ENCODE results near the gene MCRS1.

The MCRS1 gene

DNA sequence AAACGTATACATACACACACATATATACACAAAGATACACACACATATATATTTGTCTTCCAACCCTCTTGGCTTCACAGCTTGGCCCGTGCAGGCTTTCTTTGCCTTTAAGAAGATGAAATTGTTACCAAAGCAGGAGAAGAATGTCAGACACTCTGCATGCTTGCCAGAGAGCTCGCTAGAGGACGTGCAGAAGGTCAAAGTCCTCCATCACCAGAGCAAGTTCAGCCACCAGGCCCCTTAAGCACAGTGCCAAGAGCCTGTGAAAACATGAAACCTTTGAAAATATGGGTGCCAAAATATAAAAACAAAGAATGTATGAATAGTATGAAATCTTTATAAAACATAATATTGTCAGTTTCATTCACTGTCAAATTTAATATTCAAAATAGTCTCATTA lies 14.9 kb upstream of the MCRS1 start:
- Histone ChIP-seq H3K4me1 (peaks cover 5% of the 10 kb centered on the region), H3K4me3 (ENCODE audit: low read depth, low read length) (no peak overlapping the region), H3K4me2 (ENCODE audit: low read length) (no peak overlapping the region), H3K9ac (no peak overlapping the region), H2AFZ (no peak overlapping the region), H3K27ac (no peak overlapping the region), H3K79me2 (peaks cover 14% of the 10 kb centered on the region), H3K27me3 (ENCODE audit: control insufficient read depth, insufficient read depth, low read length) (no peaks in the 10 kb centered on the region), H3K9me3 (ENCODE audit: control insufficient read depth, low read length) (no peaks in the 10 kb centered on the region), H3K36me3 (ENCODE audit: control insufficient read depth, insufficient read depth, low read length) (no peaks in the 10 kb centered on the region)
- TF ChIP-seq, protein P1, sequence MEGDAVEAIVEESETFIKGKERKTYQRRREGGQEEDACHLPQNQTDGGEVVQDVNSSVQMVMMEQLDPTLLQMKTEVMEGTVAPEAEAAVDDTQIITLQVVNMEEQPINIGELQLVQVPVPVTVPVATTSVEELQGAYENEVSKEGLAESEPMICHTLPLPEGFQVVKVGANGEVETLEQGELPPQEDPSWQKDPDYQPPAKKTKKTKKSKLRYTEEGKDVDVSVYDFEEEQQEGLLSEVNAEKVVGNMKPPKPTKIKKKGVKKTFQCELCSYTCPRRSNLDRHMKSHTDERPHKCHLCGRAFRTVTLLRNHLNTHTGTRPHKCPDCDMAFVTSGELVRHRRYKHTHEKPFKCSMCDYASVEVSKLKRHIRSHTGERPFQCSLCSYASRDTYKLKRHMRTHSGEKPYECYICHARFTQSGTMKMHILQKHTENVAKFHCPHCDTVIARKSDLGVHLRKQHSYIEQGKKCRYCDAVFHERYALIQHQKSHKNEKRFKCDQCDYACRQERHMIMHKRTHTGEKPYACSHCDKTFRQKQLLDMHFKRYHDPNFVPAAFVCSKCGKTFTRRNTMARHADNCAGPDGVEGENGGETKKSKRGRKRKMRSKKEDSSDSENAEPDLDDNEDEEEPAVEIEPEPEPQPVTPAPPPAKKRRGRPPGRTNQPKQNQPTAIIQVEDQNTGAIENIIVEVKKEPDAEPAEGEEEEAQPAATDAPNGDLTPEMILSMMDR (IDR thresholded peaks at IDR 0.05), result no peak

DNA sequence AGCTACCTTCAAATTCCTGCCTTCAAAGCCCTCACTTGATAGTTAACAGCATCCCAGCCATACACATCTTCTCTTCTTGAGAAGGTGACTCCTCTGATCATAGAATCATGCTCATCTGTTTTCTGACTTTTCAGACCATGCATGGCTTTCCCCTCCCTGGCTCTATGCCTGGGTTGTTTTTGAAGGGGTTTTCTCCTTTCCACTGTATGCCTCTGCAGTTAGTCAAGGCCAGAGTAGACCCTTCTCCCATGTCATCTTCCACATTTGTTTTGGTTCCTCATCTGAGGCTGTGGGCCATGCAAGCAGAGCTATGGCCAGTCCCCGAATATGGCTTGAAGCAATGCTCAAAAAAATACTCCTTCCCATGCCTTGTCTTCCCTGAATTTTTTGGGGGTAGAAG lies 14.3 kb upstream of the MCRS1 start:
- Histone ChIP-seq H3K4me1 (peaks cover 5% of the 10 kb centered on the region), H3K9ac (no peak overlapping the region), H3K36me3 (ENCODE audit: control insufficient read depth, insufficient read depth, low read length) (no peaks in the 10 kb centered on the region), H3K27me3 (ENCODE audit: control insufficient read depth, insufficient read depth, low read length) (no peaks in the 10 kb centered on the region), H3K79me2 (peaks cover 14% of the 10 kb centered on the region), H3K4me3 (ENCODE audit: low read depth, low read length) (no peak overlapping the region), H3K27ac (no peak overlapping the region), H2AFZ (no peak overlapping the region), H3K4me2 (ENCODE audit: low read length) (no peak overlapping the region), H3K9me3 (ENCODE audit: control insufficient read depth, low read length) (no peaks in the 10 kb centered on the region)
- TF ChIP-seq, protein P1 (IDR thresholded peaks at IDR 0.05), result no peak

DNA sequence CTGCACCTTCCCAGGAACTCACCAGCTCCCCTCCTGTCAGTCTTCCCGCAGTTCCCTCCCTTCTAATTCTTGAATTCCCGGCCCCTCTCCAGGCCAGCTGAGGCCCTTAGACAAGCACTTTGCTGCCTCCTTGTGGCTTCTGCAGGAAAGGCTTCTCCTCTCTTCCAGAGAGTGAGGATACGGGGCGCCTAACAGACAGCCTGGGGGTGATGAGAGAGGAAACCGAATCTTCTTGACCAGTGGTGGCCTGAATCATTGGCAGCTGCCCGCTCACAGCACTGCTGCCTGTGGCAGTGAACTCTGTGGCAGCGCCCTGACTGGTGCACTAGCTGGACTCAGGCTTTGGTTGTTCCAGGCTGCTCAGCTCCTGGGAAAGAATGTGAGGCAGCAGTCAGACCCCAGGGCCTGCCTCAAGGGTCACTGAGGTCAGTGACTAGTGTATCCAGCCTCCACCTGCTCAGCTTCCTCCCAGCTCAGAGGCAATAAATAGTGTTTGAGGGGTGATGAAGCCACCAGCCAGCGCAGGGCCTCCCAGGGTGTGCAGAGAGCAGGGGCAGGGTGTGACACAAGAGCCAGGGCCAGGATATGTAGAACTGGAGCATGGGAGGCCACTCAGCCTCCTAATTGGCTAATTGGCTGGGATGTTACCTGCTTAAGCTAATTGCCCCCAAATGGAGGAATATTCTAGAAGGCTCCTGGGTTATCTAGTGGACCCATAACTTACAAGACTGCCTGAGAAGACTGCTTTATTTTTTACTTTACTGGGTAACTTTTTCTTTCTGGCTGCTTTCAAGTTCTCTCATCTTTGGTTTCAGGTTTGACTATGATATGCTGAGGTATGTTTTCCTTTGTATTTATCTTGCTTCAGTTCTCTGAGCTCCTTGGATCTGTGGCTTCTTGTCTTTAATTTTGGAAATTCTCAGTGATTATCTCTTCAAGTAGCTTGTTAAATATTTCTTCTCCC lies 12.9 kb upstream of the MCRS1 start:
- Histone ChIP-seq H3K27me3 (ENCODE audit: control insufficient read depth, insufficient read depth, low read length) (no peaks in the 10 kb centered on the region), H3K4me1 (peaks cover 5% of the 10 kb centered on the region), H3K79me2 (peaks cover 14% of the 10 kb centered on the region), H3K4me3 (ENCODE audit: low read depth, low read length) (no peak overlapping the region), H3K9me3 (ENCODE audit: control insufficient read depth, low read length) (no peaks in the 10 kb centered on the region), H3K4me2 (ENCODE audit: low read length) (no peak overlapping the region), H3K36me3 (ENCODE audit: control insufficient read depth, insufficient read depth, low read length) (no peaks in the 10 kb centered on the region), H3K27ac (no peak overlapping the region), H2AFZ (no peak overlapping the region), H3K9ac (no peak overlapping the region)
- TF ChIP-seq, protein P1 (IDR thresholded peaks at IDR 0.05), result peak; percentile 91

DNA sequence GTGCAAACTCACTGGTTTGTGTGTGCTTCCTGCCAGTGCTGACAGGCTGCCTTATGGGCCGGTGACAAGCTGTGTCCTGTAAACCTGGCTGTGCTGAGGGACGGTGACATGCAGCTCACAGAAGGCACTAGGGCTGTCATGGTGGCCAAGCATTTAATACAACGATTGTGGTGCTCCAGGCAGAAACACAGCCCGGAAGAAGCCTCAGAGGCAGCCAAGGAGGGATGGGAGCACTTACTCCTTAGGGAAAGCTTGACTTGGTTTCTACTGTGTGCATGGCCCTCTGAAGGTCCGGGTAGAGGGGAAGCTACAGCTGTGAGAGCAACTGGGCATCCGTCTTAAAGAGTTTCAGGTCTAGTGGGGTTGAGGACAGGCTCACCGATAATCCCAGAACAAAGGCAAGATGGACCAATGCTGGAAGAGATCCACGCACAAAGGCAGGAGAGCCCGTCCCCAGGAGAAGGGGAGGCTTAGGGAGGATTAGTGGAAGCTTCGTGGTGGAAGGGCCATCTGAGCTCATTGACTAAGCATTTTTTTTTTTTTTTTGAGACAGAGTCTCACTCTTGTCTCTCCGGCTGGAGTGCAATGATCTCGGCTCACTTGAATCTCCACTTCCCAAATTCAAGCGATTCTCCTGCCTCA lies 10.7 kb upstream of the MCRS1 start:
- H3K9ac ChIP-seq, result no peak overlapping the region
- no peak overlapping the region for H3K4me3 ChIP-seq (ENCODE audit: low read depth, low read length)
- H3K27ac ChIP-seq, result no peak overlapping the region
- no peak overlapping the region for H3K4me2 ChIP-seq (ENCODE audit: low read length)
- no peaks in the 10 kb centered on the region for H3K9me3 ChIP-seq (ENCODE audit: control insufficient read depth, low read length)
- H2AFZ ChIP-seq, result no peak overlapping the region
- H3K79me2 ChIP-seq, result peaks cover 11% of the 10 kb centered on the region
- no peaks in the 10 kb centered on the region for H3K27me3 ChIP-seq (ENCODE audit: control insufficient read depth, insufficient read depth, low read length)
- TF ChIP-seq, protein P1 (IDR thresholded peaks at IDR 0.05), result no peak
- no peaks in the 10 kb centered on the region for H3K36me3 ChIP-seq (ENCODE audit: control insufficient read depth, insufficient read depth, low read length)
- H3K4me1 ChIP-seq, result peaks cover 5% of the 10 kb centered on the region
